ENCODE measurements around the gene TATDN3. TPM values are rescaled to one million over a fixed set of nuclear protein-coding genes. Genes with fewer than 3 reads are reported as not detected.

TATDN3 gene
- total and polyA plus RNA-seq, 9 of the 15 experiments (the other 6 are each of a cell fraction or from before 2014, with no cell fraction given), result 18.3 to 79.9 (median 28.2) TPM

- TF ChIP-seq, protein P1, sequence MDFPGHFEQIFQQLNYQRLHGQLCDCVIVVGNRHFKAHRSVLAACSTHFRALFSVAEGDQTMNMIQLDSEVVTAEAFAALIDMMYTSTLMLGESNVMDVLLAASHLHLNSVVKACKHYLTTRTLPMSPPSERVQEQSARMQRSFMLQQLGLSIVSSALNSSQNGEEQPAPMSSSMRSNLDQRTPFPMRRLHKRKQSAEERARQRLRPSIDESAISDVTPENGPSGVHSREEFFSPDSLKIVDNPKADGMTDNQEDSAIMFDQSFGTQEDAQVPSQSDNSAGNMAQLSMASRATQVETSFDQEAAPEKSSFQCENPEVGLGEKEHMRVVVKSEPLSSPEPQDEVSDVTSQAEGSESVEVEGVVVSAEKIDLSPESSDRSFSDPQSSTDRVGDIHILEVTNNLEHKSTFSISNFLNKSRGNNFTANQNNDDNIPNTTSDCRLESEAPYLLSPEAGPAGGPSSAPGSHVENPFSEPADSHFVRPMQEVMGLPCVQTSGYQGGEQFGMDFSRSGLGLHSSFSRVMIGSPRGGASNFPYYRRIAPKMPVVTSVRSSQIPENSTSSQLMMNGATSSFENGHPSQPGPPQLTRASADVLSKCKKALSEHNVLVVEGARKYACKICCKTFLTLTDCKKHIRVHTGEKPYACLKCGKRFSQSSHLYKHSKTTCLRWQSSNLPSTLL (IDR thresholded peaks at IDR 0.05), result no peak
- TF ChIP-seq ZZZ3 (IDR thresholded peaks at IDR 0.05) (no peak), CREM (IDR thresholded peaks at IDR 0.05; ENCODE audit: low read depth) (peak; percentile 92), HDAC2 (IDR thresholded peaks at IDR 0.05) (peak; percentile 34; the same call in 1 of the 2 replicates), RAD51 (IDR thresholded peaks at IDR 0.05; ENCODE audit: borderline replicate concordance, low read depth) (no peak), ZNF197 (CRISPR knock-in tag; IDR thresholded peaks at IDR 0.05; ENCODE audit: low read depth) (no peak), HMG20A (CRISPR knock-in tag; conservative IDR thresholded peaks at IDR 0.05) (no peak), EWSR1 (IDR thresholded peaks at IDR 0.05; ENCODE audit: borderline replicate concordance, low read depth, partially characterized antibody) (no peak), ILF3 (IDR thresholded peaks at IDR 0.05; ENCODE audit: borderline replicate concordance) (no peak), NFATC3 (IDR thresholded peaks at IDR 0.05) (no peak), IRF2 (CRISPR knock-in tag; IDR thresholded peaks at IDR 0.05) (no peak), MCM3 (IDR thresholded peaks at IDR 0.05) (no peak), ZNF239 (CRISPR knock-in tag; IDR thresholded peaks at IDR 0.05) (no peak), CSDE1 (IDR thresholded peaks at IDR 0.05) (no peak), CREB1 (IDR thresholded peaks at IDR 0.05) (peak; percentile 90), CREB1 (CRISPR knock-in tag; IDR thresholded peaks at IDR 0.05) (peak; percentile 83), ZNF184 (CRISPR knock-in tag; IDR thresholded peaks at IDR 0.05) (no peak), E2F8 (IDR thresholded peaks at IDR 0.05; ENCODE audit: low read depth, partially characterized antibody) (peak; percentile 40), DACH1 (IDR thresholded peaks at IDR 0.05; ENCODE audit: partially characterized antibody) (peak; percentile 22), NR4A1 (CRISPR knock-in tag; IDR thresholded peaks at IDR 0.05) (no peak), NR4A1 (tag; IDR thresholded peaks at IDR 0.05) (no peak), HDAC8 (tag; IDR thresholded peaks at IDR 0.05) (no peak), MEF2A (IDR thresholded peaks at IDR 0.05; ENCODE audit: control insufficient read depth, low read depth, low read length) (no peak), SETDB1 (IDR thresholded peaks at IDR 0.05; ENCODE audit: low read length) (no peak), EHMT2 (IDR thresholded peaks at IDR 0.05) (no peak)
- TF ChIP-seq, protein P2, sequence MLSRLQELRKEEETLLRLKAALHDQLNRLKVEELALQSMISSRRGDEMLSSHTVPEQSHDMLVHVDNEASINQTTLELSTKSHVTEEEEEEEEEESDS (CRISPR knock-in tag; IDR thresholded peaks at IDR 0.05), result no peak
- TF ChIP-seq, protein P3, sequence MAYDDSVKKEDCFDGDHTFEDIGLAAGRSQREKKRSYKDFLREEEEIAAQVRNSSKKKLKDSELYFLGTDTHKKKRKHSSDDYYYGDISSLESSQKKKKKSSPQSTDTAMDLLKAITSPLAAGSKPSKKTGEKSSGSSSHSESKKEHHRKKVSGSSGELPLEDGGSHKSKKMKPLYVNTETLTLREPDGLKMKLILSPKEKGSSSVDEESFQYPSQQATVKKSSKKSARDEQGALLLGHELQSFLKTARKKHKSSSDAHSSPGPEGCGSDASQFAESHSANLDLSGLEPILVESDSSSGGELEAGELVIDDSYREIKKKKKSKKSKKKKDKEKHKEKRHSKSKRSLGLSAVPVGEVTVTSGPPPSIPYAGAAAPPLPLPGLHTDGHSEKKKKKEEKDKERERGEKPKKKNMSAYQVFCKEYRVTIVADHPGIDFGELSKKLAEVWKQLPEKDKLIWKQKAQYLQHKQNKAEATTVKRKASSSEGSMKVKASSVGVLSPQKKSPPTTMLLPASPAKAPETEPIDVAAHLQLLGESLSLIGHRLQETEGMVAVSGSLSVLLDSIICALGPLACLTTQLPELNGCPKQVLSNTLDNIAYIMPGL (CRISPR knock-in tag; IDR thresholded peaks at IDR 0.05), result peak; percentile 55; the same call in 1 of the 2 replicates
Observed at GRCh38 chr1:212857992-212858460, 66.3 kb downstream of the TATDN3 start, which contains the start of gene FLVCR1 (continued).
